HEK293 (cell line): ENCODE results near the gene ACOT7.
A peak's percentile ranks its signal among the peaks of the same experiment; 100 is the strongest.

Experiments used
- BCL11A ChIP-seq: fragments of 450-650 bp; formaldehyde crosslinking; IDR thresholded peaks from 2 replicates; pipeline ENCODE4 v1.5.1; 2016; ENCODE audit warnings: low read depth, missing biosample characterization, missing genetic modification characterization
- MZF1 ChIP-seq: fragments of 450-650 bp; formaldehyde crosslinking; IDR thresholded peaks from 2 replicates; pipeline ENCODE4 v1.5.1; 2017; ENCODE audit warnings: missing biosample characterization, missing genetic modification characterization, borderline replicate concordance
- RBAK ChIP-seq: fragments of 450-650 bp; formaldehyde crosslinking; IDR thresholded peaks from 2 replicates; pipeline ENCODE4 v1.5.1; 2016; ENCODE audit warnings: missing biosample characterization, missing genetic modification characterization
- SALL2 ChIP-seq: fragments of 450-650 bp; formaldehyde crosslinking; IDR thresholded peaks from 2 replicates; pipeline ENCODE4 v1.5.0; 2017; ENCODE audit warnings: missing biosample characterization, mild to moderate bottlenecking, missing genetic modification characterization, borderline replicate concordance
- SCRT1 ChIP-seq: fragments of 450-650 bp; formaldehyde crosslinking; IDR thresholded peaks from 2 replicates; pipeline ENCODE4 v1.5.1; 2016; ENCODE audit warnings: missing biosample characterization, missing genetic modification characterization, borderline replicate concordance
- YY2 ChIP-seq: fragments of 450-650 bp; formaldehyde crosslinking; IDR thresholded peaks from 2 replicates; pipeline ENCODE4 v1.5.1; 2016; ENCODE audit warnings: missing biosample characterization, missing genetic modification characterization
- ZBTB7A ChIP-seq: fragments of 450-650 bp; formaldehyde crosslinking; IDR thresholded peaks from 2 replicates; pipeline ENCODE4 v1.5.1; 2016; ENCODE audit warnings: low read depth, missing biosample characterization, missing genetic modification characterization
- ZEB2 ChIP-seq: fragments of 450-650 bp; formaldehyde crosslinking; IDR thresholded peaks from 2 replicates; pipeline ENCODE4 v1.5.1; 2016; ENCODE audit warnings: missing biosample characterization, missing genetic modification characterization
- ZFP3 ChIP-seq: fragments of 450-650 bp; formaldehyde crosslinking; IDR thresholded peaks from 2 replicates; pipeline ENCODE4 v1.5.1; 2016; ENCODE audit warnings: low read depth, missing biosample characterization, missing genetic modification characterization
- ZFP37 ChIP-seq: fragments of 450-650 bp; formaldehyde crosslinking; IDR thresholded peaks from 2 replicates; pipeline ENCODE4 v1.5.1; 2016; ENCODE audit warnings: missing biosample characterization, missing genetic modification characterization
- ZNF146 ChIP-seq: fragments of 450-650 bp; formaldehyde crosslinking; IDR thresholded peaks from 2 replicates; pipeline ENCODE4 v1.5.1; 2016; ENCODE audit warnings: missing biosample characterization, missing genetic modification characterization
- ZNF157 ChIP-seq: fragments of 450-650 bp; formaldehyde crosslinking; IDR thresholded peaks from 2 replicates; pipeline ENCODE4 v1.5.1; 2016; ENCODE audit warnings: missing biosample characterization, missing genetic modification characterization
- ZNF2 ChIP-seq: fragments of 450-650 bp; formaldehyde crosslinking; IDR thresholded peaks from 2 replicates; pipeline ENCODE4 v1.5.1; 2016; ENCODE audit warnings: missing biosample characterization, missing genetic modification characterization
- ZNF223 ChIP-seq: fragments of 450-650 bp; formaldehyde crosslinking; IDR thresholded peaks from 2 replicates; pipeline ENCODE4 v1.5.1; 2016; ENCODE audit warnings: missing biosample characterization, missing genetic modification characterization
- ZNF239 ChIP-seq: fragments of 450-650 bp; formaldehyde crosslinking; IDR thresholded peaks from 2 replicates; pipeline ENCODE4 v1.5.1; 2016; ENCODE audit warnings: missing biosample characterization, missing genetic modification characterization
- ZNF24 ChIP-seq: fragments of 450-650 bp; formaldehyde crosslinking; IDR thresholded peaks from 2 replicates; pipeline ENCODE4 v1.5.1; 2016; ENCODE audit warnings: missing biosample characterization, missing genetic modification characterization
- ZNF274 ChIP-seq, 2 experiments: fragments of 200-500 bp in 1 of 2; fragments of 450-650 bp in 1 of 2; sonication (Bioruptor generic) in 1 of 2; formaldehyde crosslinking in 1 of 2; IDR thresholded peaks; 2 replicates each; pipeline versions ENCODE4 v1.5.1 to v1.6.1; 2014 to 2016; ENCODE audit warnings: borderline replicate concordance in 1 of 2, inconsistent platforms in 1 of 2, low read length in 1 of 2, missing biosample characterization in 1 of 2, missing genetic modification characterization in 1 of 2
- ZNF302 ChIP-seq: fragments of 450-650 bp; formaldehyde crosslinking; IDR thresholded peaks from 2 replicates; pipeline ENCODE4 v1.5.1; 2016; ENCODE audit warnings: missing biosample characterization, missing genetic modification characterization, low read depth
- ZNF391 ChIP-seq: fragments of 450-650 bp; formaldehyde crosslinking; IDR thresholded peaks from 2 replicates; pipeline ENCODE4 v1.5.1; 2016; ENCODE audit warnings: low read depth, missing biosample characterization, missing genetic modification characterization, borderline replicate concordance
- ZNF404 ChIP-seq: fragments of 450-650 bp; formaldehyde crosslinking; IDR thresholded peaks from 2 replicates; pipeline ENCODE4 v1.5.1; 2017; ENCODE audit warnings: missing biosample characterization, missing genetic modification characterization
- ZNF426 ChIP-seq: fragments of 450-650 bp; formaldehyde crosslinking; IDR thresholded peaks from 2 replicates; pipeline ENCODE4 v1.5.1; 2017; ENCODE audit warnings: missing biosample characterization, missing genetic modification characterization, mild to moderate bottlenecking, inconsistent platforms, moderate library complexity
- ZNF544 ChIP-seq: fragments of 450-650 bp; formaldehyde crosslinking; IDR thresholded peaks from 2 replicates; pipeline ENCODE4 v1.5.0; 2017; ENCODE audit warnings: missing biosample characterization, missing genetic modification characterization
- ZNF549 ChIP-seq: fragments of 450-650 bp; IDR thresholded peaks from 2 replicates; pipeline ENCODE4 v1.5.1; 2018; ENCODE audit warnings: missing biosample characterization, missing genetic modification characterization, mild to moderate bottlenecking, inconsistent platforms, moderate library complexity
- ZNF596 ChIP-seq: fragments of 450-650 bp; IDR thresholded peaks from 2 replicates; pipeline ENCODE4 v1.5.0; 2018; ENCODE audit warnings: missing biosample characterization, mild to moderate bottlenecking, missing genetic modification characterization, moderate library complexity
- ZNF747 ChIP-seq: fragments of 450-650 bp; formaldehyde crosslinking; IDR thresholded peaks from 2 replicates; pipeline ENCODE4 v1.5.1; 2016; ENCODE audit warnings: missing biosample characterization, missing genetic modification characterization
- ZSCAN18 ChIP-seq: fragments of 450-650 bp; formaldehyde crosslinking; IDR thresholded peaks from 2 replicates; pipeline ENCODE4 v1.5.1; 2016; ENCODE audit warnings: missing biosample characterization, missing genetic modification characterization
- ZSCAN30 ChIP-seq: fragments of 450-650 bp; IDR thresholded peaks from 2 replicates; pipeline ENCODE4 v1.5.1; 2018; ENCODE audit warnings: missing biosample characterization, mild to moderate bottlenecking, missing genetic modification characterization, moderate library complexity
- TF ChIP-seq, protein P1 (sequence below): fragments of 450-650 bp; formaldehyde crosslinking; conservative IDR thresholded peaks from 2 replicates; pipeline ENCODE4 v1.5.1; 2016; ENCODE audit warnings: low read depth, missing biosample characterization, missing genetic modification characterization
- TF ChIP-seq, protein P2 (sequence below): fragments of 450-650 bp; formaldehyde crosslinking; IDR thresholded peaks from 2 replicates; pipeline ENCODE4 v1.5.1; 2016; ENCODE audit warnings: missing biosample characterization, missing genetic modification characterization

ACOT7 gene

DNA sequence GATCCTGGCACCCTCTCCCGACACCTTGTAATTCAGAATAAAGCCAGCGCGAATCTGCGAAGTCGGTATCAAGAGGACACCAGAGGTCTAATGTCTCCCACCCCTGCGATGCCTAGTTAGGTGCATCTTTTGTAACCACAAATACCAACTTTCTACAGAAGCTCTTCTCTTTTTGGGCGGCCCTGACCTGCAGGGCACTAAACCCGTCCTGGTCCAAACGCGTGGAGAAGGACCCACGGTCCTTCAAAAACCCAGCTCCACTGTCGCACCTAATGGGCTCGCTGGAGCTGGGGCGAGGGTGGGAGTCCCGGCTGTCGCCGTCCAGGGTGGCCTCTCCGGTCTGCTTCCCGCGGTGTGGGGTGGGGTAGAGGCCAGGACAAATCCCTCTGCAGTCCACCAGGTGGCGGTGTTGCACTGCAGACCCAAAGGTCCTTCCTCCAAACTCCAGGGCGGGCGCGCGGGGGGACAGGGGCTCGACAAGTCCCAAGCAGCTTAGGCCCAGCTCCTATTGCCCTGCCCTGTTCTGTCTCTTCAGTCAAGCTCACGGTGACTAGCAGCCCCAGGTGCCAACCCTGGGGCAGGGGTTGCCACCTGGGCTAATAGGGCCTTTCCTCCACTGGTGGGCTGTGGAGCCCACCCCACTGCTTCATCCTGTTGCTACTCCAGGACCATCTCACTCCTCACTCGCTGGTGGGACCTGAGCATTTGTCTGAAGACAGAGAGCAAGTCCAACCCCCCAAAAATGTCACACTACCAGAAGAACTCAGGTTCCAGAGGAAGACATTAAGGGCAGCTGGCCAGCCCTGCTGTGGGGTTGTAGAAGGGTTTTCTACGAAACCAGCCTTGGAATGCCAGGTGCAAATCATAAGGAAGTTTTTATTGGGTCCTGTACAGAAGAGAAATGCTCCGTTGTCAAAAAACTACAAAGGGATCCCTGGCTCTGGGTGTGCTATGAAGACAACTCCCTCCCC, 146.8 kb downstream of the ACOT7 start (continued):
- TF ChIP-seq, protein P1, sequence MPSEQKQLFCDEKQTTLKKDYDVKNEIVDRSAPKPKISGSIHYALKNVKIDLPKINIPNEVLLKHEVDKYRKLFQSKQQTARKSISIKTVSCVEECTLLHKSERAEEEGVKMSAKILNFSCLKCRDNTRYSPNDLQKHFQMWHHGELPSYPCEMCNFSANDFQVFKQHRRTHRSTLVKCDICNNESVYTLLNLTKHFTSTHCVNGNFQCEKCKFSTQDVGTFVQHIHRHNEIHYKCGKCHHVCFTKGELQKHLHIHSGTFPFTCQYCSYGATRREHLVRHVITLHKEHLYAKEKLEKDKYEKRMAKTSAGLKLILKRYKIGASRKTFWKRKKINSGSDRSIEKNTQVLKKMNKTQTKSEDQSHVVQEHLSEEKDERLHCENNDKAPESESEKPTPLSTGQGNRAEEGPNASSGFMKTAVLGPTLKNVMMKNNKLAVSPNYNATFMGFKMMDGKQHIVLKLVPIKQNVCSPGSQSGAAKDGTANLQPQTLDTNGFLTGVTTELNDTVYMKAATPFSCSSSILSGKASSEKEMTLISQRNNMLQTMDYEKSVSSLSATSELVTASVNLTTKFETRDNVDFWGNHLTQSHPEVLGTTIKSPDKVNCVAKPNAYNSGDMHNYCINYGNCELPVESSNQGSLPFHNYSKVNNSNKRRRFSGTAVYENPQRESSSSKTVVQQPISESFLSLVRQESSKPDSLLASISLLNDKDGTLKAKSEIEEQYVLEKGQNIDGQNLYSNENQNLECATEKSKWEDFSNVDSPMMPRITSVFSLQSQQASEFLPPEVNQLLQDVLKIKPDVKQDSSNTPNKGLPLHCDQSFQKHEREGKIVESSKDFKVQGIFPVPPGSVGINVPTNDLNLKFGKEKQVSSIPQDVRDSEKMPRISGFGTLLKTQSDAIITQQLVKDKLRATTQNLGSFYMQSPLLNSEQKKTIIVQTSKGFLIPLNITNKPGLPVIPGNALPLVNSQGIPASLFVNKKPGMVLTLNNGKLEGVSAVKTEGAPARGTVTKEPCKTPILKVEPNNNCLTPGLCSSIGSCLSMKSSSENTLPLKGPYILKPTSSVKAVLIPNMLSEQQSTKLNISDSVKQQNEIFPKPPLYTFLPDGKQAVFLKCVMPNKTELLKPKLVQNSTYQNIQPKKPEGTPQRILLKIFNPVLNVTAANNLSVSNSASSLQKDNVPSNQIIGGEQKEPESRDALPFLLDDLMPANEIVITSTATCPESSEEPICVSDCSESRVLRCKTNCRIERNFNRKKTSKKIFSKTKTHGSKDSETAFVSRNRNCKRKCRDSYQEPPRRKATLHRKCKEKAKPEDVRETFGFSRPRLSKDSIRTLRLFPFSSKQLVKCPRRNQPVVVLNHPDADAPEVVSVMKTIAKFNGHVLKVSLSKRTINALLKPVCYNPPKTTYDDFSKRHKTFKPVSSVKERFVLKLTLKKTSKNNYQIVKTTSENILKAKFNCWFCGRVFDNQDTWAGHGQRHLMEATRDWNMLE (tag by site-specific recombination) = no peak
- 0 out of 2 replicates have a peak, but pooled peaks have one; percentile 8 for TF ChIP-seq SCRT1 (tag by site-specific recombination)
- no peak for TF ChIP-seq ZNF549 (tag by site-specific recombination)
- no peak for TF ChIP-seq ZNF302
- no peak for TF ChIP-seq SALL2
- TF ChIP-seq ZNF146 (tag by site-specific recombination) = 0 out of 2 replicates have a peak, but pooled peaks have one; percentile 4
- no peak for TF ChIP-seq ZNF157 (tag by site-specific recombination)
- no peak for TF ChIP-seq YY2
- TF ChIP-seq ZNF596 (tag by site-specific recombination) = no peak
- no peak for TF ChIP-seq ZNF24 (tag by site-specific recombination)
- peak; percentile 80; the same call in 1 of the 2 replicates for TF ChIP-seq ZBTB7A
- TF ChIP-seq, protein P2, sequence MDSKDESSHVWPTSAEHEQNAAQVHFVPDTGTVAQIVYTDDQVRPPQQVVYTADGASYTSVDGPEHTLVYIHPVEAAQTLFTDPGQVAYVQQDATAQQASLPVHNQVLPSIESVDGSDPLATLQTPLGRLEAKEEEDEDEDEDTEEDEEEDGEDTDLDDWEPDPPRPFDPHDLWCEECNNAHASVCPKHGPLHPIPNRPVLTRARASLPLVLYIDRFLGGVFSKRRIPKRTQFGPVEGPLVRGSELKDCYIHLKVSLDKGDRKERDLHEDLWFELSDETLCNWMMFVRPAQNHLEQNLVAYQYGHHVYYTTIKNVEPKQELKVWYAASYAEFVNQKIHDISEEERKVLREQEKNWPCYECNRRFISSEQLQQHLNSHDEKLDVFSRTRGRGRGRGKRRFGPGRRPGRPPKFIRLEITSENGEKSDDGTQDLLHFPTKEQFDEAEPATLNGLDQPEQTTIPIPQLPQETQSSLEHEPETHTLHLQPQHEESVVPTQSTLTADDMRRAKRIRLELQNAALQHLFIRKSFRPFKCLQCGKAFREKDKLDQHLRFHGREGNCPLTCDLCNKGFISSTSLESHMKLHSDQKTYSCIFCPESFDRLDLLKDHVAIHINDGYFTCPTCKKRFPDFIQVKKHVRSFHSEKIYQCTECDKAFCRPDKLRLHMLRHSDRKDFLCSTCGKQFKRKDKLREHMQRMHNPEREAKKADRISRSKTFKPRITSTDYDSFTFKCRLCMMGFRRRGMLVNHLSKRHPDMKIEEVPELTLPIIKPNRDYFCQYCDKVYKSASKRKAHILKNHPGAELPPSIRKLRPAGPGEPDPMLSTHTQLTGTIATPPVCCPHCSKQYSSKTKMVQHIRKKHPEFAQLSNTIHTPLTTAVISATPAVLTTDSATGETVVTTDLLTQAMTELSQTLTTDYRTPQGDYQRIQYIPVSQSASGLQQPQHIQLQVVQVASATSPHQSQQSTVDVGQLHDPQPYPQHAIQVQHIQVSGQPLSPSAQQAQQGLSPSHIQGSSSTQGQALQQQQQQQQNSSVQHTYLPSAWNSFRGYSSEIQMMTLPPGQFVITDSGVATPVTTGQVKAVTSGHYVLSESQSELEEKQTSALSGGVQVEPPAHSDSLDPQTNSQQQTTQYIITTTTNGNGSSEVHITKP (tag by site-specific recombination) = no peak
- TF ChIP-seq ZNF426 (tag by site-specific recombination) = no peak
- peak; percentile 50; the same call in 1 of the 2 replicates for TF ChIP-seq ZSCAN30 (tag by site-specific recombination)
- no peak for TF ChIP-seq ZNF274 (IDR thresholded peaks at IDR 0.05; ENCODE audit: low read length)
- no peak for TF ChIP-seq ZNF274 (tag by site-specific recombination; IDR thresholded peaks at IDR 0.05; ENCODE audit: borderline replicate concordance)
- no peak for TF ChIP-seq ZNF544
- TF ChIP-seq ZNF2 (tag by site-specific recombination) = peak; percentile 73; the same call in 1 of the 2 replicates
- no peak for TF ChIP-seq ZNF239 (tag by site-specific recombination)
- TF ChIP-seq ZEB2 = 0 out of 2 replicates have a peak, but pooled peaks have one; percentile 57
- TF ChIP-seq ZSCAN18 (tag by site-specific recombination) = no peak
- no peak for TF ChIP-seq ZNF404 (tag by site-specific recombination)
- no peak for TF ChIP-seq ZNF747 (tag by site-specific recombination)
- 0 out of 2 replicates have a peak, but pooled peaks have one; percentile 55 for TF ChIP-seq BCL11A (tag by site-specific recombination)
- TF ChIP-seq RBAK (tag by site-specific recombination) = no peak
- no peak for TF ChIP-seq ZFP3 (tag by site-specific recombination)
- no peak for TF ChIP-seq ZFP37
- peak; percentile 47; the same call in 1 of the 2 replicates for TF ChIP-seq ZNF391 (tag by site-specific recombination)
- TF ChIP-seq ZNF223 (tag by site-specific recombination) = no peak
- TF ChIP-seq MZF1 (tag by site-specific recombination) = no peak
